ENCODE data around the gene SLC35F4. TPM values are rescaled to one million over a fixed set of nuclear protein-coding genes. Genes with fewer than 3 reads are reported as not detected.
A peak's percentile ranks its signal among the peaks of the same experiment; 100 is the strongest.

The SLC35F4 gene
- total RNA-seq, 4 donors from 2014 or later, result not detected

- no peaks in the 10 kb centered on the region for H3K36me3 ChIP-seq
- no peak overlapping the region for H3K4me3 ChIP-seq
- peaks cover 0 to 4% (median 0%) of the 10 kb centered on the region in 4 donors for H3K9me3 ChIP-seq
- H3K27ac ChIP-seq, result no peak overlapping the region
- DNase-seq (ENCODE audit: low spot score in 2 of 2), result no peak
- H3K4me1 ChIP-seq, result no peaks in the 10 kb centered on the region
- TF ChIP-seq CTCF (IDR thresholded peaks at IDR 0.05) (no peak), EP300 (IDR thresholded peaks at IDR 0.05) (no peak), POLR2A (IDR thresholded peaks at IDR 0.05) (no peak)
- H3K27me3 ChIP-seq, result no peaks in the 10 kb centered on the region
- 65 to 68% methylated on average over 5 of the region's 5 CpGs for WGBS, 2 donors
Measured at GRCh38 chr14:57559576-57559975, 306.3 kb downstream of the SLC35F4 start.

GRCh38 chr14:57549765-57550420 lies 316.0 kb downstream of the SLC35F4 start:
- no peaks in the 10 kb centered on the region for H3K4me1 ChIP-seq
- H3K4me3 ChIP-seq, result no peak overlapping the region
- no peaks in the 10 kb centered on the region for H3K27me3 ChIP-seq
- H3K27ac ChIP-seq, result no peak overlapping the region
- no peak for TF ChIP-seq POLR2A (IDR thresholded peaks at IDR 0.05)
- TF ChIP-seq CTCF (IDR thresholded peaks at IDR 0.05), result no peak
- TF ChIP-seq EP300 (IDR thresholded peaks at IDR 0.05), result no peak
- H3K9me3 ChIP-seq, result peaks cover 0 to 25% (median 6%) of the 10 kb centered on the region in 4 donors
- no peaks in the 10 kb centered on the region for H3K36me3 ChIP-seq
- DNase-seq (ENCODE audit: low spot score in 2 of 2), result no peak
- WGBS, 2 donors, result 85 to 88% methylated on average over 4 of the region's 4 CpGs

- Histone ChIP-seq H3K36me3 (no peaks in the 10 kb centered on the region), H3K27me3 (no peaks in the 10 kb centered on the region), H3K9me3 (peaks cover 0 to 23% (median 5%) of the 10 kb centered on the region in 4 donors), H3K4me3 (no peak overlapping the region), H3K4me1 (no peaks in the 10 kb centered on the region), H3K27ac (no peak overlapping the region)
- no peak for DNase-seq (ENCODE audit: low spot score in 2 of 2)
- no peak for TF ChIP-seq EP300 (IDR thresholded peaks at IDR 0.05)
- TF ChIP-seq CTCF (IDR thresholded peaks at IDR 0.05), result no peak
- no peak for TF ChIP-seq POLR2A (IDR thresholded peaks at IDR 0.05)
- 62 to 67% methylated on average over 2 of the region's 2 CpGs for WGBS, 2 donors
Measured at GRCh38 chr14:57549016-57549564, 316.8 kb downstream of the SLC35F4 start.

- no peak for TF ChIP-seq EP300 (IDR thresholded peaks at IDR 0.05)
- TF ChIP-seq CTCF (IDR thresholded peaks at IDR 0.05), result no peak
- no peak for TF ChIP-seq POLR2A (IDR thresholded peaks at IDR 0.05)
- no peaks in the 10 kb centered on the region for H3K27me3 ChIP-seq
- no peak overlapping the region for H3K27ac ChIP-seq
- H3K9me3 ChIP-seq, result peaks cover 0 to 30% (median 0%) of the 10 kb centered on the region in 4 donors
- H3K36me3 ChIP-seq, result no peaks in the 10 kb centered on the region
- DNase-seq (ENCODE audit: low spot score in 2 of 2), result no peak
- no peaks in the 10 kb centered on the region for H3K4me1 ChIP-seq
- 82 to 89% methylated on average over 2 of the region's 2 CpGs for WGBS, 2 donors
- no peak overlapping the region for H3K4me3 ChIP-seq
Measured at GRCh38 chr14:57547131-57547530, 318.8 kb downstream of the SLC35F4 start.

GRCh38 chr14:57533214-57533613 lies 332.7 kb downstream of the SLC35F4 start:
- 67 to 79% methylated on average over 1 of the region's 1 CpG for WGBS, 2 donors
- TF ChIP-seq EP300 (IDR thresholded peaks at IDR 0.05), result no peak
- peak in 3 of 5 experiments; percentile 10 to 38 (median 19) for TF ChIP-seq CTCF (IDR thresholded peaks at IDR 0.05)
- peaks cover 0 to 4% (median 0%) of the 10 kb centered on the region in 4 donors for H3K9me3 ChIP-seq
- no peaks in the 10 kb centered on the region for H3K36me3 ChIP-seq
- no peak overlapping the region for H3K4me3 ChIP-seq
- DNase-seq (ENCODE audit: low spot score in 2 of 2), result peak in 1 of 2 donors; percentile 7
- no peak overlapping the region for H3K27ac ChIP-seq
- no peaks in the 10 kb centered on the region for H3K4me1 ChIP-seq
- no peaks in the 10 kb centered on the region for H3K27me3 ChIP-seq
